Uterus (tissue), 2 donors: ENCODE data around the gene ATRN.

Experiments used
- CTCF ChIP-seq, 4 experiments: fragments of 200-600 bp in 2 of 4; fragments of 450-650 bp in 2 of 4; sonication (generic) in 2 of 4; IDR thresholded peaks; one replicate each; pipeline ENCODE4 v1.5.1; 2016 to 2019; ENCODE audit warnings: antibody characterized with exemption in 4 of 4, mild to moderate bottlenecking in 2 of 4, moderate library complexity in 1 of 4
- POLR2A ChIP-seq, 2 donors: fragments of 450-650 bp; IDR thresholded peaks; one replicate each; pipeline ENCODE4 v1.6.1; 2016; ENCODE audit warnings: antibody characterized with exemption in 2 of 2, mild to moderate bottlenecking in 1 of 2, moderate library complexity in 1 of 2

DNA sequence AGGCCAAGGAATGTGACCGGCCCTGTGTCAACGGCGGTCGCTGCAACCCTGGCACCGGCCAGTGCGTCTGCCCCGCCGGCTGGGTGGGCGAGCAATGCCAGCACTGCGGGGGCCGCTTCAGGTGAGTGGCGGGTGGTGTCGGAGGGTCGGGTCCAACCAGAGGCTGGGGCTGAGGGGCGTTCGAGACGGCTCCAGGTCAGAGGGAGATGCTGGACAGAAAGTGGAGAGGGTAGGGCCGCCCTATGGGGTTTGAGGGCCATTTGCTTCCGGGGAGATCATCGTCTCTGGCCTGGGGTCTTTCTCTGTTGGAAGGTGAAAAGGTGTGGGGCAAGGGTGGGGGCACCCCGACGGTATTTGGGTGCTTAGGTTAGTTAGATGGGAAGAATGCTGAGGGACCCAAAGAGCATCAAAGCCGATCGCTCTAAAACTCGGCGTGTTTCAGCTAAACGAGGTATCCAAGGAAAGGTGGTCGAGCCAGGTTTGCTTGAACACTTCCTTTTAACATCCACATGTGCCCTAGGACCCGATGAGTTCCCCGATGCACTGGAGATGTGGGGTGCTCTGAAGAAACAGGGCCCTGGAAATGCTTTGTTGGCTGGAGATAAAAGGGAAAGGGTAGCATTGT lies 691 bp downstream of the ATRN start:
- no peak for TF ChIP-seq CTCF (IDR thresholded peaks at IDR 0.05)
- no peak for TF ChIP-seq POLR2A (IDR thresholded peaks at IDR 0.05)
